HG03457 (cell line): ENCODE measurements around the gene KCTD4.
"Not testable (repeated sequence)": the region's sequence is repeated elsewhere in the genome, so short reads cannot be mapped to it uniquely, and the experiment has no call there.

Source experiments
- ATAC-seq: cut with Tn5 transposase; IDR thresholded peaks from one replicate; pipeline ENCODE4 v1.9.1; 2021; ENCODE audit warnings: moderate number of reproducible peaks; ENCODE audit not compliant: unreplicated experiment

Gene KCTD4

GRCh38 chr13:45216193-45216592 is 15.3 kb upstream of the KCTD4 start:
- ATAC-seq, result no peak

GRCh38 chr13:45215392-45216077 is 14.7 kb upstream of the KCTD4 start:
- no peak for ATAC-seq

- ATAC-seq, result no peak
Measured at GRCh38 chr13:45209229-45209628, 8.4 kb upstream of the KCTD4 start.

GRCh38 chr13:45208132-45208531 is 7.3 kb upstream of the KCTD4 start:
- ATAC-seq, result no peak

GRCh38 chr13:45207319-45207718 is 6.5 kb upstream of the KCTD4 start:
- ATAC-seq, result no peak

GRCh38 chr13:45206340-45206739 is 5.5 kb upstream of the KCTD4 start:
- ATAC-seq, result no peak

- ATAC-seq, result no peak
Measured at GRCh38 chr13:45205124-45205523, 4.3 kb upstream of the KCTD4 start.

GRCh38 chr13:45199711-45200110 is 1.1 kb downstream of the KCTD4 start:
- no peak for ATAC-seq

- ATAC-seq, result no peak
Measured at GRCh38 chr13:45198924-45199323, 1.9 kb downstream of the KCTD4 start.

- no peak for ATAC-seq
Measured at GRCh38 chr13:45198041-45198440, 2.8 kb downstream of the KCTD4 start.

GRCh38 chr13:45196622-45197021 is 4.2 kb downstream of the KCTD4 start:
- no peak for ATAC-seq

- no peak for ATAC-seq
Measured at GRCh38 chr13:45196096-45196495, 4.7 kb downstream of the KCTD4 start.

GRCh38 chr13:45195421-45195820 is 5.4 kb downstream of the KCTD4 start:
- ATAC-seq, result no peak

- ATAC-seq, result no peak
Measured at GRCh38 chr13:45194081-45194939, 6.5 kb downstream of the KCTD4 start.

- ATAC-seq, result no peak
Measured at GRCh38 chr13:45191874-45192273, 9.0 kb downstream of the KCTD4 start.

- ATAC-seq, result not testable (repeated sequence)
Measured at GRCh38 chr13:45189511-45189910, 11.3 kb downstream of the KCTD4 start.

- ATAC-seq, result not testable (repeated sequence)
Measured at GRCh38 chr13:45189077-45189476, 11.8 kb downstream of the KCTD4 start.

GRCh38 chr13:45185286-45185685 is 15.6 kb downstream of the KCTD4 start:
- ATAC-seq, result no peak

- ATAC-seq, result no peak
Measured at GRCh38 chr13:45184693-45185092, 16.2 kb downstream of the KCTD4 start.

- ATAC-seq, result no peak
Measured at GRCh38 chr13:45180713-45181601, 19.9 kb downstream of the KCTD4 start.

GRCh38 chr13:45180303-45180702 is 20.5 kb downstream of the KCTD4 start:
- no peak for ATAC-seq
